ENCODE data around the gene RPL15. TPM values are rescaled to one million over a fixed set of nuclear protein-coding genes. Genes with fewer than 3 reads are reported as not detected.

Gene RPL15
- total RNA-seq, 1 donor from 2014 or later = 5,928 TPM

GRCh38 chr3:23873941-23874340 lies 43.0 kb upstream of the RPL15 start:
- no peak for DNase-seq (ENCODE audit: low spot score)
- no peak overlapping the region for H2AFZ ChIP-seq (replicated peaks)
- H3K4me2 ChIP-seq = no peak overlapping the region
- Mint-ChIP-seq H3K27me3 (ENCODE audit: insufficient read depth, low read depth) (peaks cover 2% of the 10 kb centered on the region), H3K27ac (no peak overlapping the region), H3K4me1 (peaks cover 9% of the 10 kb centered on the region), H3K36me3 (peaks cover 15% of the 10 kb centered on the region), H3K4me3 (no peak overlapping the region), H3K9me3 (peaks cover 27% of the 10 kb centered on the region)
- no peaks in the 10 kb centered on the region for H3K9me3 ChIP-seq (ENCODE audit: low read depth)
- no peaks in the 10 kb centered on the region for H3K27me3 ChIP-seq
- peaks cover 13% of the 10 kb centered on the region for H3K4me1 ChIP-seq
- H3K4me3 ChIP-seq = no peak overlapping the region
- TF ChIP-seq CTCF (IDR thresholded peaks at IDR 0.05) (no peak), EZH2 (IDR thresholded peaks at IDR 0.05) (no peak), EZH2phosphoT487 (IDR thresholded peaks at IDR 0.05) (no peak)
- H3K36me3 ChIP-seq = no peaks in the 10 kb centered on the region
- no peak overlapping the region for H3K27ac ChIP-seq
- no peak overlapping the region for H3K9ac ChIP-seq
- no peaks in the 10 kb centered on the region for H3F3A ChIP-seq (ENCODE audit: low read depth)
- H4K20me1 ChIP-seq (ENCODE audit: low read depth) = peaks cover 40% of the 10 kb centered on the region
- peaks cover 91% of the 10 kb centered on the region for H3K79me2 ChIP-seq (ENCODE audit: low read depth)

GRCh38 chr3:23874359-23875112 lies 42.4 kb upstream of the RPL15 start:
- peaks cover 13% of the 10 kb centered on the region for H3K4me1 ChIP-seq
- H4K20me1 ChIP-seq (ENCODE audit: low read depth) = peaks cover 40% of the 10 kb centered on the region
- no peaks in the 10 kb centered on the region for H3K27me3 ChIP-seq
- TF ChIP-seq CTCF (IDR thresholded peaks at IDR 0.05) (no peak), EZH2phosphoT487 (IDR thresholded peaks at IDR 0.05) (no peak), EZH2 (IDR thresholded peaks at IDR 0.05) (no peak)
- Mint-ChIP-seq H3K4me1 (peaks cover 9% of the 10 kb centered on the region), H3K36me3 (peaks cover 20% of the 10 kb centered on the region), H3K27me3 (ENCODE audit: insufficient read depth, low read depth) (no peaks in the 10 kb centered on the region), H3K9me3 (peaks cover 31% of the 10 kb centered on the region), H3K27ac (no peak overlapping the region), H3K4me3 (no peak overlapping the region)
- H3K27ac ChIP-seq = no peak overlapping the region
- no peaks in the 10 kb centered on the region for H3K9me3 ChIP-seq (ENCODE audit: low read depth)
- H3F3A ChIP-seq (ENCODE audit: low read depth) = no peaks in the 10 kb centered on the region
- H3K9ac ChIP-seq = no peak overlapping the region
- no peak overlapping the region for H2AFZ ChIP-seq (replicated peaks)
- no peak for DNase-seq (ENCODE audit: low spot score)
- H3K79me2 ChIP-seq (ENCODE audit: low read depth) = peaks cover 91% of the 10 kb centered on the region
- no peaks in the 10 kb centered on the region for H3K36me3 ChIP-seq
- H3K4me2 ChIP-seq = no peak overlapping the region
- no peak overlapping the region for H3K4me3 ChIP-seq

- no peaks in the 10 kb centered on the region for H3K27me3 Mint-ChIP-seq (ENCODE audit: insufficient read depth, low read depth)
- Histone ChIP-seq H3K79me2 (ENCODE audit: low read depth) (peaks cover 91% of the 10 kb centered on the region), H3K36me3 (no peaks in the 10 kb centered on the region), H2AFZ (replicated peaks) (no peak overlapping the region), H3F3A (ENCODE audit: low read depth) (no peaks in the 10 kb centered on the region), H3K27me3 (no peaks in the 10 kb centered on the region), H3K27ac (no peak overlapping the region), H3K4me1 (peaks cover 13% of the 10 kb centered on the region), H3K9ac (no peak overlapping the region), H3K9me3 (ENCODE audit: low read depth) (no peaks in the 10 kb centered on the region), H3K4me3 (no peak overlapping the region), H4K20me1 (ENCODE audit: low read depth) (peaks cover 40% of the 10 kb centered on the region), H3K4me2 (no peak overlapping the region)
- H3K27ac Mint-ChIP-seq = no peak overlapping the region
- TF ChIP-seq CTCF (IDR thresholded peaks at IDR 0.05) (no peak), EZH2phosphoT487 (IDR thresholded peaks at IDR 0.05) (no peak), EZH2 (IDR thresholded peaks at IDR 0.05) (no peak)
- no peak overlapping the region for H3K4me3 Mint-ChIP-seq
- DNase-seq (ENCODE audit: low spot score) = no peak
- peaks cover 30% of the 10 kb centered on the region for H3K9me3 Mint-ChIP-seq
- peaks cover 21% of the 10 kb centered on the region for H3K36me3 Mint-ChIP-seq
- H3K4me1 Mint-ChIP-seq = peaks cover 6% of the 10 kb centered on the region
These were observed 41.7 kb upstream of the RPL15 start for GRCh38 chr3:23875113-23875725.
